ENCODE measurements around the gene MAST4.

MAST4 gene

DNA sequence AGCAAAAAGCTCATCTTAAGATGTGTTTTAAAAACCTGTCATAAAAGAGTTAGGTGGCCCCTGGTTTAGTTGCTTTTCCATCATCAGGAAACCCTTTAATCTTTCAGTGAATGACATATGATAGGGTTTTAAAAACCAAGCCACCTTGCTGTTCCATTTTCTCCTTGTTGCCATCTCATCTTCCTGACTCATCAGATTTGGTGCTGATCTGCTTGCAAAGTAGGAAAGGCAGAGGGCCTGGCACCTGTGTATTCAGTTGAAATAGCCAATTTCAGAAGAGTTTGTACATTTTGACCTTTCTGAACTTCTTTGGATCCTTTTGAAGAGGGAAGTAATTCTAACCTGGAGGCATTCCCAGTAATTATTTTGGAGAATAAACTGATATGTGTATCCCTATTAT, 327.7 kb downstream of the MAST4 start:
- no peaks in the 10 kb centered on the region for H3K4me1 ChIP-seq (ENCODE audit: control insufficient read depth, insufficient read depth, low read length)
- H3K9me3 ChIP-seq (ENCODE audit: control insufficient read depth in 2 of 2, low read length in 2 of 2): no peaks in the 10 kb centered on the region
- no peak overlapping the region for H3K9ac ChIP-seq (ENCODE audit: low read length in 2 of 2)
- no peak overlapping the region for H3K27ac ChIP-seq (ENCODE audit: low read length)
- no peaks in the 10 kb centered on the region for H3K36me3 ChIP-seq (ENCODE audit: control insufficient read depth in 2 of 2, insufficient read depth in 2 of 2, low read length in 2 of 2)
- H3K4me3 ChIP-seq (ENCODE audit: low read length in 2 of 2): no peak overlapping the region
- H3K27me3 ChIP-seq (ENCODE audit: control insufficient read depth in 1 of 2, insufficient read depth in 2 of 2, low read length in 2 of 2): no peaks in the 10 kb centered on the region

DNA sequence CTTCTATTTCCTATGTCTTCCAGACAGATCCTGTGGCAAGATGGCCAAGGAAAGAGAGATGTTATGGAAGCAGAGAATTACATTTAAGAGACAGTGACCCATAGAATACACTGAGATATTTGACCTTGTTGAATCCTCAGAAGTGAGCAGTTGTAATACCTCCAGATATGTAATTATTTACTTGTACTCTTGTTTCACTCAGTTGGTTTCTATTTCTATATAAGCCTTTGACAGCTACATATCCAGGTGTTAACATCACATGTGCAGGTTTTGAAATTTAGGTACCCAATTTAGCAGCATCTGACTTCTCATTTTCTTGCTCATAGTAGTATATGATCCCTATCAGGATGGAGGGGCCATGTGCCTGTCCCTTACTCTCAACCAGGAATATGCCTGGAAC, 330.9 kb downstream of the MAST4 start:
- Histone ChIP-seq H3K4me3 (ENCODE audit: low read length in 2 of 2) (no peak overlapping the region), H3K27ac (ENCODE audit: low read length) (no peak overlapping the region), H3K36me3 (ENCODE audit: control insufficient read depth in 2 of 2, insufficient read depth in 2 of 2, low read length in 2 of 2) (no peaks in the 10 kb centered on the region), H3K27me3 (ENCODE audit: control insufficient read depth in 1 of 2, insufficient read depth in 2 of 2, low read length in 2 of 2) (no peaks in the 10 kb centered on the region), H3K9ac (ENCODE audit: low read length in 2 of 2) (no peak overlapping the region), H3K9me3 (ENCODE audit: control insufficient read depth in 2 of 2, low read length in 2 of 2) (no peaks in the 10 kb centered on the region), H3K4me1 (ENCODE audit: control insufficient read depth, insufficient read depth, low read length) (no peaks in the 10 kb centered on the region)

DNA sequence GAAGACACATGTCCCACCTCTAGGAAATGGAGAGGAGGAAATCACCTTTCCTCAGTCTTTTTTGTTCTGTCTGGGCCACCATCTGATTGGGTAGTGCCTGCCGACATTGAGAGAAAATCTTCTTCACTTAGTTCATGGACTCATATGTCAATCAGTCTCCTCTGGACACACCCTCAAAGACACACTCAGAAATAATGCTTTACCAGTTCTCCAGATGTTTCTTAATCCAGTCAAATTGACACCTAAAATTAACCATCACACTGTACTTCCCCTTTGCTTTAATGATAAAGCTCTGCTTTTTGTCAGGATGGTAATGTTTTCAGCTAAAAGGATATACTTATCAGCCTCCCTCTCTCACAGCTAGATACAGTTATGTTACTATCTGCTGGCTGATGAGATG, 333.1 kb downstream of the MAST4 start:
- no peak overlapping the region for H3K9ac ChIP-seq (ENCODE audit: low read length in 2 of 2)
- no peaks in the 10 kb centered on the region for H3K27me3 ChIP-seq (ENCODE audit: control insufficient read depth in 1 of 2, insufficient read depth in 2 of 2, low read length in 2 of 2)
- no peaks in the 10 kb centered on the region for H3K36me3 ChIP-seq (ENCODE audit: control insufficient read depth in 2 of 2, insufficient read depth in 2 of 2, low read length in 2 of 2)
- no peaks in the 10 kb centered on the region for H3K4me1 ChIP-seq (ENCODE audit: control insufficient read depth, insufficient read depth, low read length)
- no peaks in the 10 kb centered on the region for H3K9me3 ChIP-seq (ENCODE audit: control insufficient read depth in 2 of 2, low read length in 2 of 2)
- no peak overlapping the region for H3K27ac ChIP-seq (ENCODE audit: low read length)
- no peak overlapping the region for H3K4me3 ChIP-seq (ENCODE audit: low read length in 2 of 2)

- H3K9me3 ChIP-seq (ENCODE audit: control insufficient read depth in 2 of 2, low read length in 2 of 2): no peaks in the 10 kb centered on the region
- H3K36me3 ChIP-seq (ENCODE audit: control insufficient read depth in 2 of 2, insufficient read depth in 2 of 2, low read length in 2 of 2): no peaks in the 10 kb centered on the region
- no peak overlapping the region for H3K4me3 ChIP-seq (ENCODE audit: low read length in 2 of 2)
- no peaks in the 10 kb centered on the region for H3K27me3 ChIP-seq (ENCODE audit: control insufficient read depth in 1 of 2, insufficient read depth in 2 of 2, low read length in 2 of 2)
- no peaks in the 10 kb centered on the region for H3K4me1 ChIP-seq (ENCODE audit: control insufficient read depth, insufficient read depth, low read length)
- no peak overlapping the region for H3K27ac ChIP-seq (ENCODE audit: low read length)
- H3K9ac ChIP-seq (ENCODE audit: low read length in 2 of 2): no peak overlapping the region
Observed at GRCh38 chr5:66929995-66930394, 333.8 kb downstream of the MAST4 start.

DNA sequence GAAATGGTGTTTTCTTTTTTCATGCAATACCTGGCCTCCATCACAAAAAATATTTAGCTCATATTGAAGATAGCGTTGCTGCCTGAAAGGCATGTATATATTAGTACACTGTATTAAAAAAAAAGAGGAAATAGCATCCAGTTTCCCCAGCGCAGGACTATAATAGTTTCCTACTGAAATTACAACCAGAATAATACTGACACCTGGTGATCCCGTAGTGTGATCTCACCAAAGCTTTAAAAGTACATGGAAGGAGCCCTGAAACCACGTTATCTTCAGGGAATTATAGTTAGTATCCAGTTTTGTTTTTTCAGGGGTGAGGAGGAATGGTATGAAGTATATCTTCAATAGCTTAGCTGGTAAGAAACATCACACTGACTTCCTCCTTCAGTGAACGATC, 335.5 kb downstream of the MAST4 start:
- no peak overlapping the region for H3K9ac ChIP-seq (ENCODE audit: low read length in 2 of 2)
- H3K36me3 ChIP-seq (ENCODE audit: control insufficient read depth in 2 of 2, insufficient read depth in 2 of 2, low read length in 2 of 2): no peaks in the 10 kb centered on the region
- H3K27me3 ChIP-seq (ENCODE audit: control insufficient read depth in 1 of 2, insufficient read depth in 2 of 2, low read length in 2 of 2): no peaks in the 10 kb centered on the region
- no peak overlapping the region for H3K4me3 ChIP-seq (ENCODE audit: low read length in 2 of 2)
- H3K27ac ChIP-seq (ENCODE audit: low read length): no peak overlapping the region
- no peaks in the 10 kb centered on the region for H3K9me3 ChIP-seq (ENCODE audit: control insufficient read depth in 2 of 2, low read length in 2 of 2)
- no peaks in the 10 kb centered on the region for H3K4me1 ChIP-seq (ENCODE audit: control insufficient read depth, insufficient read depth, low read length)

DNA sequence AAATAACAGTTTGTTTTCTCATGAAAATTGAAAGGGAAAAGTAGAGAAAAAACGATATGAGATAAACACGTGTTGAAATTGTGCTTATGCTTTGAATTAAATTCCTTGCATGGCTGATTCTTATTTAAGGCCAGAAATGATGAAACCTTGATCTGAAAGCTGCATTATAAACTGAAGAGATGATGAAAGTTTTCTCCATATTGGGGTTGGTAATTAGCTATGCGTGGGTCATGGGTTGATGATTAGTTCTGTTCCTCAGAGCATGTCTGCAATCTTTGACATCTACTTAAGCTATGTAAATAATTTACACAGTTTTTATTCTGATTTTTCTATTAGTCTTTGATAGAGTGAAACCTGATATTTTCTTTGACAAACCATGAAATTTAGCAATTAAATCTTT, 336.3 kb downstream of the MAST4 start:
- Histone ChIP-seq H3K27ac (ENCODE audit: low read length) (no peak overlapping the region), H3K36me3 (ENCODE audit: control insufficient read depth in 2 of 2, insufficient read depth in 2 of 2, low read length in 2 of 2) (no peaks in the 10 kb centered on the region), H3K4me1 (ENCODE audit: control insufficient read depth, insufficient read depth, low read length) (no peaks in the 10 kb centered on the region), H3K9ac (ENCODE audit: low read length in 2 of 2) (no peak overlapping the region), H3K27me3 (ENCODE audit: control insufficient read depth in 1 of 2, insufficient read depth in 2 of 2, low read length in 2 of 2) (no peaks in the 10 kb centered on the region), H3K4me3 (ENCODE audit: low read length in 2 of 2) (no peak overlapping the region), H3K9me3 (ENCODE audit: control insufficient read depth in 2 of 2, low read length in 2 of 2) (no peaks in the 10 kb centered on the region)

- H3K9me3 ChIP-seq (ENCODE audit: control insufficient read depth in 2 of 2, low read length in 2 of 2): no peaks in the 10 kb centered on the region
- H3K4me3 ChIP-seq (ENCODE audit: low read length in 2 of 2): no peak overlapping the region
- H3K27ac ChIP-seq (ENCODE audit: low read length): no peak overlapping the region
- no peaks in the 10 kb centered on the region for H3K36me3 ChIP-seq (ENCODE audit: control insufficient read depth in 2 of 2, insufficient read depth in 2 of 2, low read length in 2 of 2)
- H3K9ac ChIP-seq (ENCODE audit: low read length in 2 of 2): no peak overlapping the region
- H3K4me1 ChIP-seq (ENCODE audit: control insufficient read depth, insufficient read depth, low read length): no peaks in the 10 kb centered on the region
- no peaks in the 10 kb centered on the region for H3K27me3 ChIP-seq (ENCODE audit: control insufficient read depth in 1 of 2, insufficient read depth in 2 of 2, low read length in 2 of 2)
Observed at GRCh38 chr5:66933066-66933465, 336.9 kb downstream of the MAST4 start.

DNA sequence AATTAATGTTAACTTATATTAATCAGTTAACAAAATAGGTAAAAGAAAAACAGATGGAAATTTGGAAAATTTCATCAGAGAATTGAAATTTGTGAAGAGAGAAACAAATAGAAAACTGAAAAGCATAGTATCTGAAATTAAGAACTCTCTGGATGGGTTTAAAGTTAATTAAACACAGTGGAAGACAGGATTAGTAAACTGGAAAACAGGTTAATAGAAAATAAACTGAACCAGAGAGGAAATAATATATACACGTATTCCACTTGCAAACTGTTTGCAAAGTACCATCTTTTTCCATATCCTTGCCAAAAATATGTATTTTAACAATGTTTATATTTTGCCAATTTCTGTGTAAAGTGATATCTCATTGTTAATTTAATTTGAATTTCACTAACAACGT, 342.9 kb downstream of the MAST4 start:
- no peaks in the 10 kb centered on the region for H3K36me3 ChIP-seq (ENCODE audit: control insufficient read depth in 2 of 2, insufficient read depth in 2 of 2, low read length in 2 of 2)
- peaks cover 0 to 3% of the 10 kb centered on the region in 2 donors for H3K9me3 ChIP-seq (ENCODE audit: control insufficient read depth in 2 of 2, low read length in 2 of 2)
- no peak overlapping the region for H3K4me3 ChIP-seq (ENCODE audit: low read length in 2 of 2)
- no peaks in the 10 kb centered on the region for H3K27me3 ChIP-seq (ENCODE audit: control insufficient read depth in 1 of 2, insufficient read depth in 2 of 2, low read length in 2 of 2)
- no peak overlapping the region for H3K9ac ChIP-seq (ENCODE audit: low read length in 2 of 2)
- no peaks in the 10 kb centered on the region for H3K4me1 ChIP-seq (ENCODE audit: control insufficient read depth, insufficient read depth, low read length)
- H3K27ac ChIP-seq (ENCODE audit: low read length): no peak overlapping the region

GRCh38 chr5:66945389-66946349, 349.5 kb downstream of the MAST4 start:
- no peaks in the 10 kb centered on the region for H3K4me1 ChIP-seq (ENCODE audit: control insufficient read depth, insufficient read depth, low read length)
- no peak overlapping the region for H3K27ac ChIP-seq (ENCODE audit: low read length)
- no peak overlapping the region for H3K9ac ChIP-seq (ENCODE audit: low read length in 2 of 2)
- no peaks in the 10 kb centered on the region for H3K27me3 ChIP-seq (ENCODE audit: control insufficient read depth in 1 of 2, insufficient read depth in 2 of 2, low read length in 2 of 2)
- no peaks in the 10 kb centered on the region for H3K36me3 ChIP-seq (ENCODE audit: control insufficient read depth in 2 of 2, insufficient read depth in 2 of 2, low read length in 2 of 2)
- H3K9me3 ChIP-seq (ENCODE audit: control insufficient read depth in 2 of 2, low read length in 2 of 2): no peaks in the 10 kb centered on the region
- H3K4me3 ChIP-seq (ENCODE audit: low read length in 2 of 2): no peak overlapping the region

GRCh38 chr5:66947458-66947857, 351.3 kb downstream of the MAST4 start:
- no peak overlapping the region for H3K9ac ChIP-seq (ENCODE audit: low read length in 2 of 2)
- no peaks in the 10 kb centered on the region for H3K36me3 ChIP-seq (ENCODE audit: control insufficient read depth in 2 of 2, insufficient read depth in 2 of 2, low read length in 2 of 2)
- H3K4me1 ChIP-seq (ENCODE audit: control insufficient read depth, insufficient read depth, low read length): no peaks in the 10 kb centered on the region
- H3K9me3 ChIP-seq (ENCODE audit: control insufficient read depth in 2 of 2, low read length in 2 of 2): no peaks in the 10 kb centered on the region
- H3K4me3 ChIP-seq (ENCODE audit: low read length in 2 of 2): no peak overlapping the region
- no peak overlapping the region for H3K27ac ChIP-seq (ENCODE audit: low read length)
- H3K27me3 ChIP-seq (ENCODE audit: control insufficient read depth in 1 of 2, insufficient read depth in 2 of 2, low read length in 2 of 2): no peaks in the 10 kb centered on the region

- no peaks in the 10 kb centered on the region for H3K36me3 ChIP-seq (ENCODE audit: control insufficient read depth in 2 of 2, insufficient read depth in 2 of 2, low read length in 2 of 2)
Observed at GRCh38 chr5:66949066-66949465, 352.9 kb downstream of the MAST4 start.

More at GRCh38 chr5:66949066-66949465, 352.9 kb downstream of the MAST4 start:
- no peak overlapping the region for H3K9ac ChIP-seq (ENCODE audit: low read length in 2 of 2)
- H3K4me1 ChIP-seq (ENCODE audit: control insufficient read depth, insufficient read depth, low read length): no peaks in the 10 kb centered on the region
- no peaks in the 10 kb centered on the region for H3K9me3 ChIP-seq (ENCODE audit: control insufficient read depth in 2 of 2, low read length in 2 of 2)
- no peaks in the 10 kb centered on the region for H3K27me3 ChIP-seq (ENCODE audit: control insufficient read depth in 1 of 2, insufficient read depth in 2 of 2, low read length in 2 of 2)
- no peak overlapping the region for H3K4me3 ChIP-seq (ENCODE audit: low read length in 2 of 2)
- H3K27ac ChIP-seq (ENCODE audit: low read length): no peak overlapping the region

Data from stomach smooth muscle (tissue), 2 donors.